ENCODE data around the gene MTA2.
A peak's percentile ranks its signal among the peaks of the same experiment; 100 is the strongest.

MTA2 gene

GRCh38 chr11:62613291-62613778, 11.7 kb upstream of the MTA2 start:
- H3K4ac ChIP-seq (ENCODE audit: low read length), result peak overlapping the region; percentile 78
- H2BK120ac ChIP-seq (ENCODE audit: low read depth, low read length), result no peak overlapping the region
- peak overlapping the region; percentile 91 for H2BK15ac ChIP-seq (ENCODE audit: low read length)
- H4K8ac ChIP-seq (ENCODE audit: low read depth, low read length), result no peak overlapping the region
- H3K27me3 ChIP-seq (ENCODE audit: control insufficient read depth in 3 of 3, insufficient read depth in 3 of 3, low read depth in 1 of 3, low read length in 3 of 3), result no peaks in the 10 kb centered on the region
- peak overlapping the region; percentile 54 for H3K27ac ChIP-seq (replicated peaks; ENCODE audit: low read length)
- peak overlapping the region; percentile 94 for H3K18ac ChIP-seq (ENCODE audit: low read length)
- peak overlapping the region; percentile 27 to 57 for H3K4me3 ChIP-seq (ENCODE audit: low read length in 2 of 2)
- H3K23ac ChIP-seq (ENCODE audit: low read depth, low read length, poor library complexity), result peak overlapping the region; percentile 87
- peak overlapping the region; percentile 89 for H2BK5ac ChIP-seq (ENCODE audit: low read length)
- H3K14ac ChIP-seq (ENCODE audit: low read length), result peak overlapping the region; percentile 77
- peak overlapping the region; percentile 76 for H2AK5ac ChIP-seq (ENCODE audit: low read depth, low read length)
- H3K9ac ChIP-seq (ENCODE audit: low read depth, low read length, poor library complexity), result peak overlapping the region; percentile 46
- WGBS, 2 donors (ENCODE audit: extremely low coverage in 2 of 2, insufficient read length in 2 of 2, insufficient replicate concordance in 1 of 2), result no CpG with 5 or more reads among the region's 15 CpGs
- peaks cover 0 to 2% of the 10 kb centered on the region in 2 donors for H3K9me3 ChIP-seq (replicated peaks in 1 of 2; ENCODE audit: control insufficient read depth in 2 of 2, insufficient read depth in 1 of 2, low read depth in 1 of 2, low read length in 2 of 2)
- peak overlapping the region; percentile 8 for H2BK12ac ChIP-seq (ENCODE audit: low read length)
- peak overlapping the region; percentile 89 for H2AFZ ChIP-seq (ENCODE audit: low read length)
- H3K4me1 ChIP-seq (ENCODE audit: control insufficient read depth in 2 of 2, insufficient read depth in 1 of 2, low read depth in 1 of 2, low read length in 2 of 2), result peaks cover 8 to 15% of the 10 kb centered on the region in 2 donors
- peaks cover 8 to 28% of the 10 kb centered on the region in 2 donors for H3K36me3 ChIP-seq (replicated peaks in 1 of 2; ENCODE audit: control insufficient read depth in 2 of 2, insufficient read depth in 2 of 2, low read length in 2 of 2)
- no peak overlapping the region for H4K91ac ChIP-seq (ENCODE audit: low read depth, low read length, poor library complexity)
- peaks cover 3% of the 10 kb centered on the region for H3K79me1 ChIP-seq (ENCODE audit: low read depth, low read length)
- DNase-seq (ENCODE audit: low spot score), result no peak
- H3K4me2 ChIP-seq (ENCODE audit: insufficient read depth, low read length, poor library complexity, severe bottlenecking), result no peak overlapping the region

GRCh38 chr11:62612366-62613290, 11.0 kb upstream of the MTA2 start, which contains the start of the genes EML3 and ROM1:
EML3 (minus strand) TSS chr11:62612775; CDS start chr11:62612457, 318 bp downstream.
ROM1 (plus strand) TSS chr11:62613257; CDS start chr11:62613282, 25 bp downstream.
- peaks cover 8 to 15% of the 10 kb centered on the region in 2 donors for H3K4me1 ChIP-seq (ENCODE audit: control insufficient read depth in 2 of 2, insufficient read depth in 1 of 2, low read depth in 1 of 2, low read length in 2 of 2)
- peak within 1 kb of the TSS; percentile 89 for H2BK5ac ChIP-seq (ENCODE audit: low read length)
- peaks cover 3% of the 10 kb centered on the region for H3K79me1 ChIP-seq (ENCODE audit: low read depth, low read length)
- DNase-seq (ENCODE audit: low spot score), result peak; percentile 94
- H2BK120ac ChIP-seq (ENCODE audit: low read depth, low read length), result peak within 1 kb of the TSS; percentile 6
- H3K23ac ChIP-seq (ENCODE audit: low read depth, low read length, poor library complexity), result peak within 1 kb of the TSS; percentile 87
- no peak within 1 kb of the TSS for H4K8ac ChIP-seq (ENCODE audit: low read depth, low read length)
- H3K4me2 ChIP-seq (ENCODE audit: insufficient read depth, low read length, poor library complexity, severe bottlenecking), result peak within 1 kb of the TSS; percentile 80
- H3K18ac ChIP-seq (ENCODE audit: low read length), result peak within 1 kb of the TSS; percentile 94
- H3K36me3 ChIP-seq (replicated peaks in 1 of 2; ENCODE audit: control insufficient read depth in 2 of 2, insufficient read depth in 2 of 2, low read length in 2 of 2), result peaks cover 8 to 34% of the 10 kb centered on the region in 2 donors
- peak within 1 kb of the TSS; percentile 91 for H2BK15ac ChIP-seq (ENCODE audit: low read length)
- H3K9me3 ChIP-seq (replicated peaks in 1 of 2; ENCODE audit: control insufficient read depth in 2 of 2, insufficient read depth in 1 of 2, low read depth in 1 of 2, low read length in 2 of 2), result peaks cover 0 to 2% of the 10 kb centered on the region in 2 donors
- H3K14ac ChIP-seq (ENCODE audit: low read length), result peak within 1 kb of the TSS; percentile 77
- H3K27me3 ChIP-seq (ENCODE audit: control insufficient read depth in 3 of 3, insufficient read depth in 3 of 3, low read depth in 1 of 3, low read length in 3 of 3), result no peaks in the 10 kb centered on the region
- peak within 1 kb of the TSS; percentile 95 for H2AK5ac ChIP-seq (ENCODE audit: low read depth, low read length)
- peak within 1 kb of the TSS; percentile 57 to 88 for H3K4me3 ChIP-seq (ENCODE audit: low read length in 2 of 2)
- H3K9ac ChIP-seq (ENCODE audit: low read depth, low read length, poor library complexity), result peak within 1 kb of the TSS; percentile 89
- H3K27ac ChIP-seq (replicated peaks; ENCODE audit: low read length), result peak within 1 kb of the TSS; percentile 54
- WGBS, 2 donors (ENCODE audit: extremely low coverage in 2 of 2, insufficient read length in 2 of 2, insufficient replicate concordance in 1 of 2), result no CpG with 5 or more reads among the region's 91 CpGs
- H3K4ac ChIP-seq (ENCODE audit: low read length), result peak within 1 kb of the TSS; percentile 85
- peak within 1 kb of the TSS; percentile 30 for H2BK12ac ChIP-seq (ENCODE audit: low read length)
- peak within 1 kb of the TSS; percentile 89 for H2AFZ ChIP-seq (ENCODE audit: low read length)
- H4K91ac ChIP-seq (ENCODE audit: low read depth, low read length, poor library complexity), result no peak within 1 kb of the TSS

GRCh38 chr11:62611705-62612365, 10.2 kb upstream of the MTA2 start:
- Histone ChIP-seq H3K27me3 (ENCODE audit: control insufficient read depth in 3 of 3, insufficient read depth in 3 of 3, low read depth in 1 of 3, low read length in 3 of 3) (no peaks in the 10 kb centered on the region), H3K27ac (replicated peaks; ENCODE audit: low read length) (no peak overlapping the region), H2BK120ac (ENCODE audit: low read depth, low read length) (peak overlapping the region; percentile 6), H3K18ac (ENCODE audit: low read length) (peak overlapping the region; percentile 93), H2BK5ac (ENCODE audit: low read length) (peak overlapping the region; percentile 8), H4K8ac (ENCODE audit: low read depth, low read length) (no peak overlapping the region), H3K4me2 (ENCODE audit: insufficient read depth, low read length, poor library complexity, severe bottlenecking) (peak overlapping the region; percentile 80), H3K14ac (ENCODE audit: low read length) (peak overlapping the region; percentile 10), H2AFZ (ENCODE audit: low read length) (peak overlapping the region; percentile 89), H3K4me3 (ENCODE audit: low read length in 2 of 2) (peak overlapping the region; percentile 57 to 88), H2BK15ac (ENCODE audit: low read length) (no peak overlapping the region), H3K36me3 (replicated peaks in 1 of 2; ENCODE audit: control insufficient read depth in 2 of 2, insufficient read depth in 2 of 2, low read length in 2 of 2) (peaks cover 5 to 28% of the 10 kb centered on the region in 2 donors), H3K9ac (ENCODE audit: low read depth, low read length, poor library complexity) (peak overlapping the region; percentile 89), H2AK5ac (ENCODE audit: low read depth, low read length) (peak overlapping the region; percentile 95), H3K23ac (ENCODE audit: low read depth, low read length, poor library complexity) (peak overlapping the region; percentile 70), H3K4ac (ENCODE audit: low read length) (peak overlapping the region; percentile 85), H3K79me1 (ENCODE audit: low read depth, low read length) (peaks cover 1% of the 10 kb centered on the region), H2BK12ac (ENCODE audit: low read length) (peak overlapping the region; percentile 30), H3K9me3 (replicated peaks in 1 of 2; ENCODE audit: control insufficient read depth in 2 of 2, insufficient read depth in 1 of 2, low read depth in 1 of 2, low read length in 2 of 2) (peaks cover 0 to 2% of the 10 kb centered on the region in 2 donors), H3K4me1 (ENCODE audit: control insufficient read depth in 2 of 2, insufficient read depth in 1 of 2, low read depth in 1 of 2, low read length in 2 of 2) (peaks cover 8 to 15% of the 10 kb centered on the region in 2 donors), H4K91ac (ENCODE audit: low read depth, low read length, poor library complexity) (no peak overlapping the region)
- DNase-seq (ENCODE audit: low spot score), result no peak
- no CpG with 5 or more reads among the region's 34 CpGs for whole genome bisulfite sequencing, 2 donors (ENCODE audit: extremely low coverage in 2 of 2, insufficient read length in 2 of 2, insufficient replicate concordance in 1 of 2)
